SKM-1 (cell line): ENCODE results near the gene AARS2.

Source experiments
- DNase-seq: peaks from one replicate; lab custom pipeline; 2025; ENCODE audit not compliant: unreplicated experiment; lab: John Stamatoyannopoulos, UW

Gene AARS2

GRCh38 chr6:44301782-44302564, 11.2 kb downstream of the AARS2 start:
- no peak for DNase-seq

GRCh38 chr6:44301106-44301505, 12.0 kb downstream of the AARS2 start:
- DNase-seq = no peak

GRCh38 chr6:44300292-44300823, 12.8 kb downstream of the AARS2 start:
- DNase-seq = no peak

GRCh38 chr6:44298864-44299263, 14.3 kb downstream of the AARS2 start:
- DNase-seq = no peak

GRCh38 chr6:44298055-44298803, 14.9 kb downstream of the AARS2 start:
- DNase-seq = no peak

GRCh38 chr6:44297063-44298038, 15.8 kb downstream of the AARS2 start:
- no peak for DNase-seq

GRCh38 chr6:44294832-44295791, 18.0 kb downstream of the AARS2 start:
- no peak for DNase-seq

GRCh38 chr6:44292661-44293365, 20.3 kb downstream of the AARS2 start:
- DNase-seq = no peak

- DNase-seq = no peak
Observed at GRCh38 chr6:44291841-44292240, 21.3 kb downstream of the AARS2 start.

- DNase-seq = no peak
Observed at GRCh38 chr6:44289726-44290260, 23.4 kb downstream of the AARS2 start.

- DNase-seq = no peak
Observed at GRCh38 chr6:44286747-44287146, 26.4 kb downstream of the AARS2 start.

- DNase-seq = no peak
Observed at GRCh38 chr6:44286285-44286565, 26.9 kb downstream of the AARS2 start.

GRCh38 chr6:44285552-44286284, 27.4 kb downstream of the AARS2 start:
- DNase-seq = no peak

GRCh38 chr6:44284867-44285266, 28.3 kb downstream of the AARS2 start:
- no peak for DNase-seq

GRCh38 chr6:44284121-44284520, 29.0 kb downstream of the AARS2 start:
- peak; percentile 22 for DNase-seq

- DNase-seq = no peak
Observed at GRCh38 chr6:44278774-44279697, 34.1 kb downstream of the AARS2 start.

- DNase-seq = no peak
Observed at GRCh38 chr6:44278315-44278714, 34.8 kb downstream of the AARS2 start.
